NOMO-1 treated with dmso at 0.1 percent for 144 hours (cell line): ENCODE data around the gene EEF1AKMT3.

Experiments used
- DNase-seq: peaks from one replicate; lab custom pipeline; 2025; ENCODE audit not compliant: unreplicated experiment; lab: John Stamatoyannopoulos, UW

The EEF1AKMT3 gene

GRCh38 chr12:57772429-57773322 is at the start of gene EEF1AKMT3:
EEF1AKMT3 (plus strand) TSS chr12:57772614; CDS start chr12:57772725, 111 bp downstream.
- no peak for DNase-seq

- no peak for DNase-seq
These were observed 49.4 kb upstream of the EEF1AKMT3 start for GRCh38 chr12:57722716-57723629.

GRCh38 chr12:57723630-57723962 is 48.8 kb upstream of the EEF1AKMT3 start:
- DNase-seq = no peak

DNA sequence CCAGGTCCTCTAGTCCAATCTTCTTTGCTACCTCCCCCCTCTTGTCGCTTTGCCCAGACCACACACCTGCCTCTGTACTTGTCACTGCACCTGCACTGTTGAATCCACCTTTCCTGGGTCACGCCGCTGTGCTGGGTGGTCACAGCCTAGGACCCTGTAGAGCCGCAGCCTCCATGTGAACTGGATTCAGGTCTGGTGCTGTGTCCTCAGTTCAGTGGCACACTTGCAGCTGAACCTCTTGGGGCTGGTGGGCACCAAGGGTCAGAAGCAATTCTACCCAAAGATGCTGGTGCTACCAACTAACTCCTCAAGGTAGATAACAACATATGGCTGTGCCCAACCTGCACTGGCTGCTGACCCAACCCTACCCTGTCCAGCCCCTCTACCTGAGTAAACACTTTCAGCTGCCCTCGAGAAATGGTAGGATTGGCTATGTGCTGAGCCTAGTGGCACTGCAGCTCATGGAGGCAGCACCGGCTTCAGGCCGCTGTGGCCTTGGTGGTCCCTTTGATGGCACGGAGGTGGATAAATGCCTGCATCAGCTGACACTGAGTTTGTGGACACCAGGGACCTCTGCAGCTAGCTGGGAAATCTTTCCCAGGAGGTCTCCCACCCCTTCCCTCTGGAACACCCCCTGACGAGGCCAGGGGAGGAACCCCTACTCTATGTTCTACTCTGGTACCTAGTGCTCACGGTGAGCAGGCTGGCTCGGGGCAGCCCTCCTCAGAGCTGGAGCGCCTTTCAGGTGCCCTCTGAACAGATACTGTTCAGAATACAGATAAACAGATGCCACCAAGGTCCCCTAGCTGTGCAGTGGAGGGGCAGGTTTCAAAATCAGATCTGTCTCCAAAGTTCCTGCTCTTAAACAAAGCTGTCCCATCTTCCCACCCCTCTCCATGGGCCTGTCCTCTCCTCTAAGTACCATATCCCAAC is 48.1 kb upstream of the EEF1AKMT3 start:
- DNase-seq = no peak

DNA sequence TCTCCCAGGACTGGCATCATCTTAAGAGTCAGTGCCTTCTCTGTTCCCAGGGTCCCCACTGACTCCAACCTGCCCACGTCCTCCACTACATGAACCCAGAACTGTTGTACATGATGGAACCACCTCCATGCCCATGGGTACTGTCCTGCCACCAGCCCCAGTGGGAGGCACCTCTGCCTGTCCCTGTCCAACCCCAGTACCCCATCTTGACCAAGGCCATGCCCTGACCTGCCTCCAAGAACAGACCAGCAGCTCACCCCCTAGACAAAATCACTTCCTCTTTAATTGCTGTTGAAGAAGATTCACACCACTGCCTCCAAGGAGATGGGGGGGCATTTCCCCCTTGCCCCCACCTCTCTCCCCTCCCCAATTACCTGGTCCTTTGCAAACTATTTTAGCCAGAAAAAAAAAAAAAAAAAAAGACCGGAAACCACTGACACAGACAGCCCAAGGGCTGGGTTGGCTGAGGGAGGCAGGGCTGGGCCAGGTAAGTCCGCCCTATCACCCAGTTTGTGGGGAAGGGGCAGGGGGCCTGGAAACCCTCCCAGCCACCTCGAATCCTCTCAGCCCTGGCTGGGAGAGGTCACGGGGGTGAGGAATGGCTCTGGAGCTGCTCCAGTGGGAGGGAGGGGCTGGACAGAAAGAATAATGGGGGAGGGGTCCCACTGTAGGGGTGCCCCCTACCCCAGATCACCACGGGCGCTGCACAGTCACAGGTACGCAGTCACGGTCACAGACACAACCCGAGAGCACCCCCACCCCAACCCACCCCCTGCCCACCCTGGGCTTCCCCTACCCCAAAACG is 47.3 kb upstream of the EEF1AKMT3 start:
- no peak for DNase-seq

GRCh38 chr12:57725851-57726150 is 46.6 kb upstream of the EEF1AKMT3 start:
- no peak for DNase-seq

DNA sequence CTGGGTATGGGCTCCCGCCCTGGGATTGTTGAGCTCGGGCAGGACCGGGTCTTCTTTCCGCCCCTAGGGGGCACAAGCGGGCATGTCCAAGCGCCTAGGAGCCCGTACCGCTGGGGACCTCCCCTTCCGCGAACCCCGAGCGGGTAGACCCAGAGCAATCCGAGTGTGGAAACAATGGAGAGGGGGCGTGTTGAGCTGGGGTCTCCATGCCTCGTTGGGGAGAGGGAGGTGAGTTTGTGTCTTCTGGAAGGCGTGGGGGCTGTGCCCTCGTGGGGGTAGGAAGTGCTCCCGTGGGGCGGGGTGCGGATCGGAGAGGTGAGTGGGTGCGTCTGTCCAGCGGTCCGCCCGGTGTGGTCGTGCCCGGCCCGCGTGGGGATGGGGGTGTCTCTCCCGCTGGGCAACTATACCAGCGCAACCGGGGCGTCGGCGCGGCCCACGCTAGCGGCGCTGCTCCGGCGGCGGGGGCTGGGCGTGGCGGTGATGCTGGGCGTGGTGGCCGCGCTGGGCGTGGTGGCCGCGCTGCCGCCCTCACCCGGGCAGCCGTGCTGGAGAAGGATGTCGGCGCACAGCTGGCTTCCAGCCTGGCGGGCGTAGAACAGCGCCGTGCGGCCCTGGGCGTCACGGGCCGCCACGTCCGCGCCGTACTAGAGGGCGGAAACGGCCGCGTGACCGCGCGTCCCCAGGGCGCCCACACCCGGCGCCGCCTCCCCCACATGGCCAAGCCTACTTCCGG is 46.1 kb upstream of the EEF1AKMT3 start:
- no peak for DNase-seq

DNA sequence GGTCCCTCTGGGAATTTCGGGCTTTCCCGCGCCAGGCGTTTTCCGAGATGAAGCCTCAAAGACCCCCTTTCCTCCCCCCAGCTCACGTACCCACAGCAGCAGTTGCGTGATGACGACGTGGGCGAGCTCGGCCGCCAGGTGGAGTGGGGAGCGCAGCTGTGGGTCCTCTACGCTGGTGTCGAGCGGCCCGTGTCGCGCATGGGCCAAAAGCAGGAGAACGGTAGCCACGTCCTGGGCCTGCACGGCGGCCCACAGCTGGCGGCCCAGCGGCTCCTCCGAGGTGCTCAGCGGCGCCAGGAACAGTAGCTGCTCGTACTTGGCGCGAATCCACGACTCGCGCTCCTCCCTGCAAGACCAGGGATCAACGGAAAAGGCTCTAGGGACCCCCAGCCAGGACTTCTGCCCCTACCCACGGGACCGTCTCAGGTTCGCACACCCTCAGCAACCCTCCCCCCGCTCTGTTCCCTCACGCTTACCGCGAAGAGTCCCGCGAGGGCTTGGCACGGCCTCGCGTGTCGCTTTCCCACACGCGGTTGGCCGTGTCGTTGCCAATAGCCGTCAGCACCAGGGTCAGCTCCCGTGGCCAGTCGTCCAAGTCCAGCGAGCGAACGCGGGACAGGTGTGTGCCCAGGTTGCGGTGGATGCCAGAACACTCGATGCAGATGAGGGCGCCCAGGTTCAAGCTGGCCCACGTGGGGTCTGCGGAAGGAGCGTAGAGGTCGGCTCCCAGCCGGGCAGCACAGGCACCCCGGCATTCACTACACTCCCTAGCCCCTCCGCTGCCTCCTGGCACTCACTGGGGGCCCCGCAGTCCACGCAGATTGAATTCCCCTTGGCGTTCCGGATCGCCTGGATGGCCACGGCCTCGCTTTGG is 45.3 kb upstream of the EEF1AKMT3 start:
- DNase-seq = no peak

DNA sequence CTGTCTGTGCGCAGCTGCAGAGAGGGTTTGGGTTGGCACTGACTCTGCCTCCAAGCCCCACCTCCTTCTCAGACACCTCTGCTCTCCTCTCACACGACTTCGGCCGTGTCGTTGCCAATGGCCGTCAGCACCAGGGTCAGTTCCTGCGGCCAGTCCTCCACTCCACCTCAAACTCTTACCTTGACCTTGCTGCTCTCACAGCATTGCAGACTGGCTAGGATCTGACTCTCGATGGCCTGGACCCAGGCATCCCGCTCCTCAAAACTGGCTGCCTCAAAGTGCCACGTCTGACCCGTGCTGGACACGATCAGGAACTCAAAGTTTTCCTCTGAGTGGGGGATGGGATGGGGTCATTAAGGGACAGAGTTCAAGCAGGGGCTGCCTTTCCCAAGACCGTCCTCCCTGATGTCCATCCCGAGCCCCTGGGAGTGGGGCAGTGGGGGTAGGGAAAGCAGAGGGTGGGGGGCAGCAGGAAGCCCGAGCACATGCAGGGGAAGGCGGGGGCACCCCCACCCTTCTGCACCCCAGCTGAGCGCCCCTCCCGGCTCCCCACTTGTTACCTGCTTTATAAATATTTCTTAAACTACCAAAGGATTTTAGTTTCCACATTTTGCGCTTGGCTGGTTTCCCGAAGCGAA is 44.5 kb upstream of the EEF1AKMT3 start:
- DNase-seq = no peak

- no peak for DNase-seq
These were observed 43.0 kb upstream of the EEF1AKMT3 start for GRCh38 chr12:57729321-57729844.

DNA sequence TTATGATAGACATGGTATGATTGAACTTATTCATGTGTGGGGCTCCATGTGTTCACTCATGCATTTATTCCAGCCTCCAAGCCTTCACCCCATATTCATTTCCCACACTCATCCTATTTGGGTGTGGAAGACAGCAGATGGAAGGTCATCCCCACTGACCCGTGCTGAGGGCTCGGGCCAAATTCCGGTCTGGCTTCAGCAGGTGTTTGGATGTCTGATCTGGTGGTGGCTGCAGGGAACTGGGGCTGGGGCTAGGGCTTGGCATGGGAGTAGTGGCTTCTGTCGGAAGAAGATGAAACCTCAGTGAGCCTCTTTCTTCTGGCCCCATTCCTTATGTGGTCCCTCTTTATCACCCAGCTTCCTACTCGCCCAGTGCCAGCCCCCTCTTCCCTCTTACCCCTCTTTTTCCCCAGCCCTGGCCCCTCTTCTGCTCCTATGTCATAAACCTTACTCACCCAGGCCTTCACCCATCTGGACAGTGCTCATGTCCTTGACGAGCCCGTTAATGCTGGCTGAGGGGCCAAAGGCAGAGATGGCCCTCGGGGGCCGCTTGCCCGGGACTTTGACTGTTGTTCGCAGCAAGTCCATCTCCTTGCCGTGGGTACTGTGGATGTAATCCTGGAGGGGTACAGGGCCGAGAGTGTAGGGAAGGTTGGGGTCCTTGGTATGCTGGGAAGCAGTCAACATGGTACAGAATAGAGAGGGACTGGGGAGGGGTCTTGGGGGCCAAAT is 41.9 kb upstream of the EEF1AKMT3 start:
- DNase-seq = no peak

DNA sequence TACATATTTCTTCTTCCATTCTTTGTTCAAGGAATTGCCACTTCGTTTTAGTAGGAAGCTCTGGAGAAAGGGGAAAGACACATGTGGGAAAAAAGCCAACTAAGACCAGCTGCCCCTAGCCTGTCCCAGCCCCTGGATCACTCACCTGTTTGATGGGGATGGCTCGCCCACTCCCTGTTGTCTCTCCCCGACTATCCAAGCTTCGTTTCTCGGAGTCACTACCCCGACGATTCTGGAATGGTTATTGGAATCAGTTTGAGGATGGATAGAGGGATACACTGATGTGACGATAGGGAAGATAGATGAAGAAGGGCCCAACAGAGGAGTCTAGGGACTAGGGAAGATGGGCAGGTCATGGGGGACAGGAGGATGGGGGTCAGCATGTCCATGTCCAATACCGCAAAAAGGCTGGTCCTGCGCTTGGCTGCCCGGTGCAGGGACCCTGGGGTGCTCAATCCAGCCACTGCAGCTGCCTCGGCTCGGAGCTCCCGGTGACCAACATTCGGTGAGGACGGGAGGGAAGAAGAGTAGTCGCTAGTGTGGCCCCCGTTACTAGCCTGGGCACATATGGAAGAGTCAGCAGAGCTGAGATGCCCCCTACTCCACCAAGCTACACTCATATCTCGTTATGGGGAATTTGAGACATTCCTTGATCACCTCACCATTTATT is 40.9 kb upstream of the EEF1AKMT3 start:
- no peak for DNase-seq

DNA sequence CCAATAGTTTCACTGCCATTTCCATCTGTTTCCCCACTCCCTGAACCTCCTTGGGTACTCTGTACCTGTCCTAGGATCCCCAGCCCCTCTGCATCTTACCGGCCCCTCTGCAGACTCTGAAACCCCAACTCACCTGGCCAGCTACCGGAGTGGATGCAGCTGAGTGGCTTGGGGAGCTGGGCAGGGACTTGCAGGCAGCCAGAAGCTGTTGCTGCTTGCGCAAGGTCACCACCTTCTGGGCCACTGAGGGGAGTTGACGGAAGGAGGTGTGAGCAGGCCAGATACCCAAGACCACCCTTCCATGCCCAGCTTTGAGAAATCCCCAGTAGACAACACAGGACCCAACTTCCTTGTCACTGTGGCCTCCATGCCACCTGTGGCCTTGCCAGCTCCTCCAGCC is 40.1 kb upstream of the EEF1AKMT3 start:
- DNase-seq = no peak

- DNase-seq = no peak
These were observed 39.5 kb upstream of the EEF1AKMT3 start for GRCh38 chr12:57732726-57733593.

DNA sequence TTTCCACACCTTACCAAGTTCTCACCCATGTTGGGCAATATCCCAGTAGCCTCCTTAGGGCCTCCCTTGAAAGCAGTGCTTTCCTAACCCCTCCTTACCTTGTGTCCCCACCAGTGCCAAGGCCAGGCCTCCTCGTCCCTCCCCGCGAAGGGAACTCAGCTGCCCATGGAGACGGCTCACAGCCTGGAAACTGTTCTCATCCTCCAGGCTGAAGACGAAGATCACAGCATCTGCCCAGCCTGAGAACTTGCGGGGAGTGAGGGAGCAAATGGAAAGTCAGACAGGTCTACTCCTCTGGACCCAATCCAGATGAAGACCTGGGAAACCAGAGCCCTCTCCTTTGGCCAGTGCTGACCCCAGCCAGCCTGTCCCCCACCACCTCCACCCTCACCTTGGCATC is 38.5 kb upstream of the EEF1AKMT3 start:
- no peak for DNase-seq

DNA sequence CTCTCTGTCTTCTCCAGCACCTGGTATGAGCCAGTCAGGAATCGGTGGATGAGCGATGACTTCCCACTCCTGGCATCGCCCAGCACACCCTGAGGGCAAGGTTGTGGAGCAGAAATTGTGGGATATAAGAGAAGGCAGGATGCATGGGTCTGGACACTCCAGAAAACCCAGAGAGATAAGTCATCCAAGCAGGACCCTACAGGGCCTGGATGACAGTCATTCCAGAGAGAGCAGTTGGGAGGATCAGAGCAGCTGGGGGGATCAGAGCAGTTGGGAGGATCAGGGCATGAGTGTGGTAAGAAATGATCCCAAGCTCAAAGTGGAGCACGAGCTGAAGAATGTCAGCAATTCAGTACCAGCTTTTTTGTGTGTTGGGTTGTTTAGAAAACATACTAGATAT is 37.8 kb upstream of the EEF1AKMT3 start:
- DNase-seq = no peak
